H1 (cell line): ENCODE results near the gene COL1A1. TPM values are rescaled to one million over a fixed set of nuclear protein-coding genes. Genes with fewer than 3 reads are reported as not detected.

Experiments
- CBX8 ChIP-seq: fragments of 300-800, 300-1000 bp; sonication (generic); IDR thresholded peaks from 2 replicates; pipeline ENCODE4 v1.7.1; 2016; ENCODE audit warnings: low read depth, low read length, borderline replicate concordance
- CTBP2 ChIP-seq: IDR thresholded peaks from 2 replicates; pipeline ENCODE4 v1.7.0; 2011; ENCODE audit warnings: borderline replicate concordance, mild to moderate bottlenecking, moderate library complexity, mixed read lengths, low read length; ENCODE audit not compliant: insufficient read depth, insufficient read length
- TAF7 ChIP-seq: optimal IDR thresholded peaks from 2 replicates; pipeline ENCODE3; 2011; ENCODE audit warnings: low read depth, mild to moderate bottlenecking, inconsistent platforms, low read length, moderate library complexity, borderline replicate concordance
- polyA plus RNA-seq, 7 experiments: library from polyadenylated mRNA; depleted of rRNA in 3 of 7; stranded (reverse) in 5 of 7; unstranded in 2 of 7; fragments of >200 nt in 5 of 7; fragments of 200-250 nt in 2 of 7; gene quantifications; 1 replicate in 5 of 7; 2 replicates in 1 of 7; 4 replicates in 1 of 7; pipeline versions ENCODE4 v1.2.1 to v1.2.3, GENCODE V29; 2011 to 2013; ENCODE audit warnings: missing spikeins in 2 of 7, mixed read lengths in 2 of 7
- total RNA-seq: library from RNA; stranded (reverse); fragmentation: NEBNext Ultra II Directional; extraction: Animal tissue kit (Norgen Biotek cat#: 25700); gene quantifications from 2 replicates; pipeline ENCODE4 v1.2.1, GENCODE V29; 2021

Gene COL1A1
- total and polyA plus RNA-seq, 2 of the 8 experiments (the other 6 are each of a cell fraction or from before 2014, with no cell fraction given), result 14.1 to 80.4 TPM

DNA sequence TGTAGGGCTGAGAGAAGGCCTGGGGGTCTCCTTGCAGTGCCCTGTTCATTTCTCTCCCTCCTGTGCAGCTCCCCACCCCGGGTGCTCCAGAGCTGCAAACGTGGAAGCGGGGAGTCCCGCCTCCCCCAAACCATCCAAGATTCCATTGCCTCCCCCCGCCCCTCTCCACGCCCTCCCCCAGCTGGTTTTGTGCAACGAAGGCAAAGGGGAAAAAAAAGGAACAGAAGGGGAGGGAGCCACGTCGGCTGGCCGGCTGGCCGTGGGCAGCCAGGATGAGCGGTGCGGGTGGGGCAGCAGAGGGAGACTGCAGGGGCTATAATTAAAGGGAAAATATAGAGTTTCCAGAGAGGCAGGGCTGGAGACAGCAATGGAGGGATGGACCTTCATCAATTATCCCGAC, 1.7 kb upstream of the COL1A1 start (continued):
- TF ChIP-seq CBX8, result no peak
- no peak for TF ChIP-seq TAF7
- no peak for TF ChIP-seq CTBP2
